ENCODE data around the gene RAB24. TPM values are rescaled to one million over a fixed set of nuclear protein-coding genes. Genes with fewer than 3 reads are reported as not detected.
A peak's percentile ranks its signal among the peaks of the same experiment; 100 is the strongest.

RAB24 gene
- total and polyA plus RNA-seq, 2 donors (not counting 1 experiment from before 2014, with no cell fraction given): 25.9 to 34.2 TPM

- Histone ChIP-seq H3K36me3 (ENCODE audit: control insufficient read depth, insufficient read depth, low read length) (peaks cover 38% of the 10 kb centered on the region), H3K27me3 (ENCODE audit: control insufficient read depth, insufficient read depth, low read length) (no peaks in the 10 kb centered on the region), H3K4me1 (ENCODE audit: control insufficient read depth, extremely low read depth, insufficient read depth, low read length) (no peaks in the 10 kb centered on the region), H3K79me2 (ENCODE audit: control insufficient read depth, insufficient read depth, low read length) (peaks cover 5% of the 10 kb centered on the region), H3K4me3 (replicated peaks in 1 of 4; ENCODE audit: control extremely low read depth in 1 of 4, insufficient read depth in 1 of 4, low read depth in 3 of 4, low read length in 4 of 4) (no peak overlapping the region), H3K27ac (ENCODE audit: insufficient read depth, low read length) (no peak overlapping the region), H3K9ac (ENCODE audit: insufficient read depth, low read length) (no peak overlapping the region), H3K9me3 (ENCODE audit: control insufficient read depth, insufficient read depth, low read depth, low read length) (no peaks in the 10 kb centered on the region), H4K20me1 (ENCODE audit: control insufficient read depth, extremely low read depth, insufficient read depth, low read length) (no peaks in the 10 kb centered on the region), H2AFZ (ENCODE audit: low read length) (no peak overlapping the region), H3K4me2 (ENCODE audit: extremely low read depth, insufficient read depth, low read length) (no peak overlapping the region)
- TF ChIP-seq EZH2 (IDR thresholded peaks at IDR 0.05; ENCODE audit: low read length, missing control alignments): no peak
- TF ChIP-seq CTCF (conservative IDR thresholded peaks at IDR 0.05 in 1 of 2, IDR thresholded peaks at IDR 0.05 in 1 of 2; ENCODE audit: low read depth in 1 of 2, low read length in 2 of 2): peak; percentile 5 to 29
- DNase-seq (ENCODE audit: low read depth in 2 of 2): peak in 1 of 2 donors; percentile 8
Measured at GRCh38 chr5:177336112-177336511, 32.6 kb upstream of the RAB24 start.

- H4K20me1 ChIP-seq (ENCODE audit: control insufficient read depth, extremely low read depth, insufficient read depth, low read length): no peaks in the 10 kb centered on the region
- DNase-seq (ENCODE audit: low read depth in 2 of 2): no peak
- no peak overlapping the region for H3K4me3 ChIP-seq (replicated peaks in 1 of 4; ENCODE audit: control extremely low read depth in 1 of 4, insufficient read depth in 1 of 4, low read depth in 3 of 4, low read length in 4 of 4)
- no peak overlapping the region for H3K4me2 ChIP-seq (ENCODE audit: extremely low read depth, insufficient read depth, low read length)
- no peak overlapping the region for H3K9ac ChIP-seq (ENCODE audit: insufficient read depth, low read length)
- no peak overlapping the region for H3K27ac ChIP-seq (ENCODE audit: insufficient read depth, low read length)
- peaks cover 5% of the 10 kb centered on the region for H3K79me2 ChIP-seq (ENCODE audit: control insufficient read depth, insufficient read depth, low read length)
- no peaks in the 10 kb centered on the region for H3K4me1 ChIP-seq (ENCODE audit: control insufficient read depth, extremely low read depth, insufficient read depth, low read length)
- H3K27me3 ChIP-seq (ENCODE audit: control insufficient read depth, insufficient read depth, low read length): no peaks in the 10 kb centered on the region
- no peak overlapping the region for H2AFZ ChIP-seq (ENCODE audit: low read length)
- peaks cover 39% of the 10 kb centered on the region for H3K36me3 ChIP-seq (ENCODE audit: control insufficient read depth, insufficient read depth, low read length)
- no peaks in the 10 kb centered on the region for H3K9me3 ChIP-seq (ENCODE audit: control insufficient read depth, insufficient read depth, low read depth, low read length)
- TF ChIP-seq CTCF (conservative IDR thresholded peaks at IDR 0.05 in 1 of 2, IDR thresholded peaks at IDR 0.05 in 1 of 2; ENCODE audit: low read depth in 1 of 2, low read length in 2 of 2): no peak
- TF ChIP-seq EZH2 (IDR thresholded peaks at IDR 0.05; ENCODE audit: low read length, missing control alignments): no peak
Measured at GRCh38 chr5:177335701-177336065, 32.2 kb upstream of the RAB24 start.

GRCh38 chr5:177334781-177335700, 31.5 kb upstream of the RAB24 start:
- Histone ChIP-seq H3K79me2 (ENCODE audit: control insufficient read depth, insufficient read depth, low read length) (peaks cover 5% of the 10 kb centered on the region), H3K9ac (ENCODE audit: insufficient read depth, low read length) (no peak overlapping the region), H3K4me1 (ENCODE audit: control insufficient read depth, extremely low read depth, insufficient read depth, low read length) (no peaks in the 10 kb centered on the region), H3K4me3 (replicated peaks in 1 of 4; ENCODE audit: control extremely low read depth in 1 of 4, insufficient read depth in 1 of 4, low read depth in 3 of 4, low read length in 4 of 4) (no peak overlapping the region), H3K9me3 (ENCODE audit: control insufficient read depth, insufficient read depth, low read depth, low read length) (no peaks in the 10 kb centered on the region), H3K4me2 (ENCODE audit: extremely low read depth, insufficient read depth, low read length) (no peak overlapping the region), H3K36me3 (ENCODE audit: control insufficient read depth, insufficient read depth, low read length) (peaks cover 42% of the 10 kb centered on the region), H2AFZ (ENCODE audit: low read length) (no peak overlapping the region), H4K20me1 (ENCODE audit: control insufficient read depth, extremely low read depth, insufficient read depth, low read length) (no peaks in the 10 kb centered on the region), H3K27me3 (ENCODE audit: control insufficient read depth, insufficient read depth, low read length) (no peaks in the 10 kb centered on the region), H3K27ac (ENCODE audit: insufficient read depth, low read length) (no peak overlapping the region)
- DNase-seq (ENCODE audit: low read depth in 2 of 2): no peak
- TF ChIP-seq CTCF (conservative IDR thresholded peaks at IDR 0.05 in 1 of 2, IDR thresholded peaks at IDR 0.05 in 1 of 2; ENCODE audit: low read depth in 1 of 2, low read length in 2 of 2): no peak
- no peak for TF ChIP-seq EZH2 (IDR thresholded peaks at IDR 0.05; ENCODE audit: low read length, missing control alignments)
